NB4 (cell line): Measurements from ENCODE around the gene CCT5.
"Not testable (repeated sequence)": the region's sequence is repeated elsewhere in the genome, so short reads cannot be mapped to it uniquely, and the experiment has no call there.

ENCODE experiments used
- DNase-seq: peaks from one replicate; pipeline ENCODE4 v3.0.0; 2010; ENCODE audit warnings: low read depth
- H3K4me3 ChIP-seq: one replicate; pipeline ENCODE4 v1.5.1; 2011; ENCODE audit warnings: mild to moderate bottlenecking, low read depth, low read length, moderate library complexity
- MAX ChIP-seq: IDR thresholded peaks from 2 replicates; pipeline ENCODE4 v1.6.1; 2011; ENCODE audit warnings: low read depth, low read length
- MYC ChIP-seq: IDR thresholded peaks from 2 replicates; pipeline ENCODE4 v1.6.1; 2011; ENCODE audit warnings: low read depth, low read length
- POLR2A ChIP-seq: IDR thresholded peaks from 2 replicates; pipeline ENCODE4 v1.6.1; 2011; ENCODE audit warnings: mild to moderate bottlenecking; ENCODE audit not compliant: insufficient read length; ENCODE audit errors: extremely low read depth
- TF ChIP-seq, protein P1 (sequence below): IDR thresholded peaks from one replicate; pipeline ENCODE4 v1.5.1; 2012; ENCODE audit warnings: low read depth, low read length

Gene CCT5

DNA sequence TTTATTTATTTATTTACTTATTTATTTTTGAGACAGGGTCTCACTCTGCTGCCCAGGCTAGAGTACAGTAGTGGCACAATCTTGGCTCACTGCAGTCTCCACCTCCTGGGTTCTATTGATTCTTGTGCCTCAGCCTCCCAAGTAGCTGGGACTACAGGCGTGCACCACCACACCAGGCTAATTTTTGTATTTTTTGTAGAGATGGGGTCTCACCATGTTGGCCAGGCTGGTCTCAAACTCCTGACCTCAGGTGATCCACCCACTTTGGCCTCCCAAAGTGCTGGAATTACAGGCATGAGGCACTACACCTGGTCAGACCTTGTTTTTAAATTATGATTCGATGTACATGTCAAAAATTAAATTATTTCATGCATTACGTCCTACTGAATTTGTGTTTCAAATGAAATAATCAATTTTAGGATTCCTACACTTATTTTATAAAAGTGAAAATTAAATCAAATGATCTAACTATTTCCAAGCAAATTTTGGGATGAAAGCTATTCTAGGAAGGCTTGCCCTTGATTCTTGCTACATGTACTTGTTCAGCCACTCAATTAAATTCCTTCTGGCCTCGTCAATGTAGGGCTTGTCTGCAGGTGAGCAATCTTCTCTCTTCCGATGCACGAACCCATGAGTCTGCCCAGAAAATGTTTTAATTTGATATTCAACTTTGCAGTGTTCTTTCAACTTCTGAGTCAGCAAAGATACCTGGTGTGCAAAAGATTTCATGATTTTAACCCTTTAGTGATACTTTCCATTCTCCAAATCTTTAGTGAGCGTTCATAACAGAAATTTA is 30.0 kb downstream of the CCT5 start:
- TF ChIP-seq POLR2A, result no peak
- no peak for TF ChIP-seq MAX
- TF ChIP-seq MYC, result no peak
- H3K4me3 ChIP-seq, result no peak overlapping the region
- DNase-seq, result no peak

- no peak for TF ChIP-seq POLR2A
- peak; percentile 81 for TF ChIP-seq MYC
- TF ChIP-seq, protein P1, sequence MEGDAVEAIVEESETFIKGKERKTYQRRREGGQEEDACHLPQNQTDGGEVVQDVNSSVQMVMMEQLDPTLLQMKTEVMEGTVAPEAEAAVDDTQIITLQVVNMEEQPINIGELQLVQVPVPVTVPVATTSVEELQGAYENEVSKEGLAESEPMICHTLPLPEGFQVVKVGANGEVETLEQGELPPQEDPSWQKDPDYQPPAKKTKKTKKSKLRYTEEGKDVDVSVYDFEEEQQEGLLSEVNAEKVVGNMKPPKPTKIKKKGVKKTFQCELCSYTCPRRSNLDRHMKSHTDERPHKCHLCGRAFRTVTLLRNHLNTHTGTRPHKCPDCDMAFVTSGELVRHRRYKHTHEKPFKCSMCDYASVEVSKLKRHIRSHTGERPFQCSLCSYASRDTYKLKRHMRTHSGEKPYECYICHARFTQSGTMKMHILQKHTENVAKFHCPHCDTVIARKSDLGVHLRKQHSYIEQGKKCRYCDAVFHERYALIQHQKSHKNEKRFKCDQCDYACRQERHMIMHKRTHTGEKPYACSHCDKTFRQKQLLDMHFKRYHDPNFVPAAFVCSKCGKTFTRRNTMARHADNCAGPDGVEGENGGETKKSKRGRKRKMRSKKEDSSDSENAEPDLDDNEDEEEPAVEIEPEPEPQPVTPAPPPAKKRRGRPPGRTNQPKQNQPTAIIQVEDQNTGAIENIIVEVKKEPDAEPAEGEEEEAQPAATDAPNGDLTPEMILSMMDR, result peak; percentile 95
- TF ChIP-seq MAX, result peak; percentile 84
- H3K4me3 ChIP-seq, result no peak overlapping the region
- DNase-seq, result peak; percentile 86
Observed at GRCh38 chr5:10283927-10284635, 34.0 kb downstream of the CCT5 start.

- not testable (repeated sequence) for DNase-seq
Observed at GRCh38 chr5:10285362-10285761, 35.3 kb downstream of the CCT5 start.

GRCh38 chr5:10286162-10286861 is 36.2 kb downstream of the CCT5 start:
- no peak overlapping the region for H3K4me3 ChIP-seq
- DNase-seq, result no peak
- no peak for TF ChIP-seq MYC
- no peak for TF ChIP-seq POLR2A
- TF ChIP-seq, protein P1, result no peak
- TF ChIP-seq MAX, result no peak

More at GRCh38 chr5:10285362-10285761, 35.3 kb downstream of the CCT5 start:
- not testable (repeated sequence) for H3K4me3 ChIP-seq

DNA sequence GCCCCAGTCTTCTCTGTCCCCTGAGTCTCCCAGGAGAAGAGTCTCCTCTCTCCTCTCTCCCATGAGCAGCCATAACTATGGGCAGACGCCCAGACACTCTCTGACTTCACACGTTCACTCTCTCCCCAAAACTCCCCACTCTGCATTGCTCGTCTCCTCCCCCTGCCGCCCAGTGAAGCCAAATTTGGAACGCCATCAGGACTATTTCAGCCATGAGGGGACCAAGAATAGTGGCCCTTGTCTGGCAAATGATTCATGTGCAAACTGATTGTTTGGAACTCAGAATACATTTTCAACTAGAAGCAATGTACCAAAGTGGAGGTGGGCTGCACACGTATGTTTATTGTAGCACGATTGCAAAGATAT is 36.8 kb downstream of the CCT5 start:
- TF ChIP-seq, protein P1, result no peak
- TF ChIP-seq MAX (no peak), POLR2A (no peak), MYC (no peak)
- H3K4me3 ChIP-seq, result no peak overlapping the region
- DNase-seq, result no peak

- no peak overlapping the region for H3K4me3 ChIP-seq
Observed at GRCh38 chr5:10288592-10289219, 38.6 kb downstream of the CCT5 start.

More at GRCh38 chr5:10288592-10289219, 38.6 kb downstream of the CCT5 start:
- DNase-seq, result no peak
- TF ChIP-seq MAX (no peak), MYC (no peak), POLR2A (no peak)
- TF ChIP-seq, protein P1, result no peak
